ENCODE results near the gene GALNT17.

GRCh38 chr7:71308096-71308495 is 176.2 kb downstream of the GALNT17 start:
- TF ChIP-seq, protein P1, sequence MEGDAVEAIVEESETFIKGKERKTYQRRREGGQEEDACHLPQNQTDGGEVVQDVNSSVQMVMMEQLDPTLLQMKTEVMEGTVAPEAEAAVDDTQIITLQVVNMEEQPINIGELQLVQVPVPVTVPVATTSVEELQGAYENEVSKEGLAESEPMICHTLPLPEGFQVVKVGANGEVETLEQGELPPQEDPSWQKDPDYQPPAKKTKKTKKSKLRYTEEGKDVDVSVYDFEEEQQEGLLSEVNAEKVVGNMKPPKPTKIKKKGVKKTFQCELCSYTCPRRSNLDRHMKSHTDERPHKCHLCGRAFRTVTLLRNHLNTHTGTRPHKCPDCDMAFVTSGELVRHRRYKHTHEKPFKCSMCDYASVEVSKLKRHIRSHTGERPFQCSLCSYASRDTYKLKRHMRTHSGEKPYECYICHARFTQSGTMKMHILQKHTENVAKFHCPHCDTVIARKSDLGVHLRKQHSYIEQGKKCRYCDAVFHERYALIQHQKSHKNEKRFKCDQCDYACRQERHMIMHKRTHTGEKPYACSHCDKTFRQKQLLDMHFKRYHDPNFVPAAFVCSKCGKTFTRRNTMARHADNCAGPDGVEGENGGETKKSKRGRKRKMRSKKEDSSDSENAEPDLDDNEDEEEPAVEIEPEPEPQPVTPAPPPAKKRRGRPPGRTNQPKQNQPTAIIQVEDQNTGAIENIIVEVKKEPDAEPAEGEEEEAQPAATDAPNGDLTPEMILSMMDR (IDR thresholded peaks at IDR 0.05; ENCODE audit: borderline replicate concordance, extremely low read depth, low read length, poor library complexity, severe bottlenecking): no peak
- no peak for TF ChIP-seq EZH2 (IDR thresholded peaks at IDR 0.05; ENCODE audit: borderline replicate concordance, low read depth, low read length, severe bottlenecking)

Data from DND-41 (cell line).